Upper lobe of left lung (tissue), 6 donors: ENCODE data around the gene C6orf62. TPM values are rescaled to one million over a fixed set of nuclear protein-coding genes. Genes with fewer than 3 reads are reported as not detected.
"Not testable (repeated sequence)": the region's sequence is repeated elsewhere in the genome, so short reads cannot be mapped to it uniquely, and the experiment has no call there.

ENCODE experiments used
- ATAC-seq, 2 donors: fragments of 200-7000 bp; cut with Tn5 transposase; one replicate each; pipeline ENCODE4 v1.9.1; 2022; ENCODE audit warnings: mild to moderate bottlenecking in 2 of 2, moderate library complexity in 2 of 2; ENCODE audit not compliant: low FRiP score in 2 of 2
- DNase-seq, 2 donors: peaks; one replicate each; pipeline ENCODE4 v3.0.0-alpha.2; 2019 to 2020
- H3K27ac ChIP-seq, 4 donors: fragments of 200-600 bp; sonication (generic); one replicate each; pipeline ENCODE4 v1.5.1; 2016 to 2019
- H3K27me3 ChIP-seq, 4 donors: fragments of 200-600 bp; sonication (generic); one replicate each; pipeline ENCODE4 v1.5.1; 2017 to 2019
- H3K36me3 ChIP-seq, 4 donors: fragments of 200-600 bp; sonication (generic); one replicate each; pipeline ENCODE4 v1.5.1; 2016 to 2019
- H3K4me1 ChIP-seq, 4 donors: fragments of 200-600 bp; sonication (generic); one replicate each; pipeline ENCODE4 v1.5.1; 2018 to 2019
- H3K4me3 ChIP-seq, 4 donors: fragments of 200-600 bp; sonication (generic); one replicate each; pipeline ENCODE4 v1.5.1; 2017 to 2019; ENCODE audit warnings: mild to moderate bottlenecking in 2 of 4, moderate library complexity in 1 of 4
- H3K9me3 ChIP-seq, 4 donors: fragments of 200-600 bp; sonication (generic); one replicate each; pipeline ENCODE4 v1.5.1; 2018 to 2019
- CTCF ChIP-seq, 6 experiments: fragments of 450-650 bp in 4 of 6; fragments of 200-600 bp in 2 of 6; sonication (generic) in 2 of 6; IDR thresholded peaks; one replicate each; pipeline ENCODE4 v1.5.1; 2016 to 2019; ENCODE audit warnings: antibody characterized with exemption in 6 of 6
- EP300 ChIP-seq, 4 donors: sonication (generic); formaldehyde crosslinking; IDR thresholded peaks; one replicate each; pipeline ENCODE4 v1.5.1; 2017; ENCODE audit warnings: antibody characterized with exemption in 4 of 4, control low read depth in 2 of 4
- POLR2A ChIP-seq, 4 donors: fragments of 450-650 bp; IDR thresholded peaks; one replicate each; pipeline ENCODE4 v1.5.1; 2016 to 2017; ENCODE audit warnings: antibody characterized with exemption in 4 of 4, mild to moderate bottlenecking in 2 of 4
- POLR2AphosphoS5 ChIP-seq, 2 donors: sonication (generic); formaldehyde crosslinking; IDR thresholded peaks; one replicate each; pipeline ENCODE4 v1.5.1; 2017; ENCODE audit warnings: antibody characterized with exemption in 2 of 2
- WGBS, 2 donors: methylation state at CpG; one replicate each; pipeline ENCODE4 v1.1.5; 2017 to 2018; 5-methylcytosine and 5-hydroxymethylcytosine counted together
- total RNA-seq, 6 donors: library from RNA; depleted of rRNA in 4 of 6; stranded (reverse); fragments of >200 nt in 4 of 6; gene quantifications; one replicate each; pipeline versions ENCODE4 v1.1.0 to v1.2.1, GENCODE V29; 2016 to 2021
- donor health status: DM: no; HTN: no; CAD: no; lungs with moderate emphysema.
- donor health status: DM: no; HTN: yes; CAD: no; lungs with severe emphysema.

C6orf62 gene
- total RNA-seq, 6 donors from 2014 or later: 41.9 to 131 (median 95.3) TPM

DNA sequence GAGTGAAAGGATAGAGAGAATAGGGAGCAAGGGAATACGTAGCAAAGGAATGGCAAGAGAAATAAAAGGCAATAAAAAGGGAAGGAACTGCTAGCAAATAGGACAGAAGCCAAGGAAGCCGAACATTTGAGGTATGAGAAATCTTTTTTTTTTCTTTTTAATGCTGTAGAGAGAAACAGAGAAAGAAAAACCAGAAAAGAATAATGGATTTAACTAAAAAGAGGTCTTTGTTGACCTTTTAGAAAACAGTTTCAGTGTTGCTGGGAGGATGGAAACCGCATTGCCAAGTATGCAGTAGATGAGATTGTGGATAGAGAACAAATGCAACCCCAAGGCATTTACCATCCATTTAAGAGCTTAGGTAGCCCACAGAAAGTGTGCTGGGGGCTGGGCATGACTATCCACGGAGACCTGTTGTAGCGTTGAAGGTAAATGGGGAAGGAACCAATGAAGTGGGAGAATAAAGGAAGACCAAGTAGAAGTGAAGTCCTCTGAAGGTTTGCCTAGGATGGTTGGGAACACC, 23.3 kb upstream of the C6orf62 start:
- DNase-seq (no peak), ATAC-seq (no peak)
- peaks cover 0 to 6% (median 4%) of the 10 kb centered on the region in 4 donors for H3K4me1 ChIP-seq
- peak overlapping the region in 3 of 4 donors; percentile 32 to 71 (median 34) for H3K27ac ChIP-seq
- TF ChIP-seq EP300 (IDR thresholded peaks at IDR 0.05) (no peak), CTCF (IDR thresholded peaks at IDR 0.05) (no peak), POLR2A (IDR thresholded peaks at IDR 0.05) (no peak), POLR2AphosphoS5 (IDR thresholded peaks at IDR 0.05) (no peak)
- H3K36me3 ChIP-seq: no peaks in the 10 kb centered on the region
- 78 to 81% methylated on average over 5 of the region's 5 CpGs for WGBS, 2 donors
- no peaks in the 10 kb centered on the region for H3K27me3 ChIP-seq
- no peaks in the 10 kb centered on the region for H3K9me3 ChIP-seq
- no peak overlapping the region for H3K4me3 ChIP-seq

GRCh38 chr6:24740861-24741260, 21.9 kb upstream of the C6orf62 start:
- ATAC-seq (no peak), DNase-seq (no peak)
- Histone ChIP-seq H3K27ac (no peak overlapping the region), H3K36me3 (no peaks in the 10 kb centered on the region), H3K4me1 (peaks cover 0 to 6% (median 4%) of the 10 kb centered on the region in 4 donors), H3K4me3 (no peak overlapping the region), H3K27me3 (no peaks in the 10 kb centered on the region), H3K9me3 (no peaks in the 10 kb centered on the region)
- TF ChIP-seq EP300 (IDR thresholded peaks at IDR 0.05) (no peak), POLR2AphosphoS5 (IDR thresholded peaks at IDR 0.05) (no peak), CTCF (IDR thresholded peaks at IDR 0.05) (no peak), POLR2A (IDR thresholded peaks at IDR 0.05) (no peak)

DNA sequence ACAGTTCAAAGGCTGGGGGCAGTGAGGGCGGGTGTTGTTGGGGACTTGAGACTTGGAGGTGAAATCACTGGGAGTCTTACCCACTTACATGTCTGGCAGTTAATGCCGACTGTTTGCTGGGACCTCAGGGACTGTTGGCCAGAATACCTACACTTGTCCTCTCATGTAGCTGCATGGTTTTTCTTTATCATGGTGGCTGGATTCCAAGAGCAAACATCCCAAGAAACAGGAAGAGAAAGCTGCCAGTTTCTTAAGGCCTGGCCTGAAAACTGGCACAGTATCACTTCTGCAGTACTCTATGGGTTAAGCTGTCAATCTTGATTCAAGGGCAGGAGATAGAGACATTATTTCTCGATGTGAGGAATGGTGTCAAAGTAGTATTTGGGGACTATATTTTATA, 19.8 kb upstream of the C6orf62 start:
- H3K27me3 ChIP-seq: no peaks in the 10 kb centered on the region
- DNase-seq (no peak), ATAC-seq (no peak)
- H3K36me3 ChIP-seq: no peaks in the 10 kb centered on the region
- TF ChIP-seq CTCF (IDR thresholded peaks at IDR 0.05): no peak
- no peak for TF ChIP-seq POLR2AphosphoS5 (IDR thresholded peaks at IDR 0.05)
- no peak for TF ChIP-seq EP300 (IDR thresholded peaks at IDR 0.05)
- TF ChIP-seq POLR2A (IDR thresholded peaks at IDR 0.05): no peak
- H3K4me3 ChIP-seq: no peak overlapping the region
- no peaks in the 10 kb centered on the region for H3K9me3 ChIP-seq
- 53 to 57% methylated on average over 3 of the region's 3 CpGs for WGBS, 2 donors
- H3K27ac ChIP-seq: no peak overlapping the region
- peaks cover 0 to 6% (median 4%) of the 10 kb centered on the region in 4 donors for H3K4me1 ChIP-seq

DNA sequence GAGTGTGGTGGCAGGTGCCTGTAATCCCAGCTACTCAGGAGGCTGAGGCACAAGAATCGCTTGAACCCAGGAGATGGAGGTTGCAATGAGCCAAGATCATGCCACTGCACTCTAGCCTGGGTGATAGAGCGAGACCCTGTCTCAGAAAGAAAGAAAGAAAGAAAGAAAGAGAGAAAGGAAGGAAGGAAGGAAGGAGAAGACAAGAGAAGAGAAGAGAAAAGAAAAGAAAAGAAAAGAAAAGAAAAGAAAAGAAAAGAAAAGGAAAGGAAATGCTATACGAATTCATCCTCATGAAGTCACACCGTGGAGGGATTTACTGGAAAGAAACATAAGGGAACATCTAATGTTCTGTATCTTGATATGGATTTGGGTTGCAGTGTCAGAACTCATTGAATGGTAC, 15.8 kb upstream of the C6orf62 start:
- not testable (repeated sequence) for H3K4me1 ChIP-seq, H3K36me3 ChIP-seq, H3K4me3 ChIP-seq, DNase-seq, ATAC-seq, H3K27ac ChIP-seq, H3K27me3 ChIP-seq
- H3K9me3 ChIP-seq: peaks cover 0 to 13% (median 10%) of the 10 kb centered on the region in 4 donors
- WGBS, 2 donors: 91 to 93% methylated on average over 4 of the region's 4 CpGs

DNA sequence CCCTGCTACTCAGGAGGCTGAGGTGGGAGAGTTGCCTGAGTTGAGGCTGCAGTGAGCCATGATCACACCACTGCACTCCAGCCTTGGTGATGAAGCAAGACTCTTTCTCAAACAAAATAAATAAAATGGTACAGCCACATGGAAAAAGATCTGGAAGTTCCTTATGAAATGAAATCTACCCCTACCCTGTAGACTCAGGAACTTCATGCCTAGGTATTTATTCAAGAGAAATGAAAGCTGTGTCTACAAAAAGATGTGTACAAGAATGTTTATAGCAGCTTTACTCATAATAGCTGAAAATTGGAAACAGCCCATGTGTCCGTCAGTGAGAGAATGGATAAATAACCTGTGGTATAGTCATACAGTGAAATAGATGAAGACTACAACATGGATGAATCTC, 15.2 kb upstream of the C6orf62 start:
- no peak for DNase-seq
- no peak for ATAC-seq
- no peaks in the 10 kb centered on the region for H3K36me3 ChIP-seq
- TF ChIP-seq POLR2AphosphoS5 (IDR thresholded peaks at IDR 0.05) (no peak), CTCF (IDR thresholded peaks at IDR 0.05) (no peak), POLR2A (IDR thresholded peaks at IDR 0.05) (no peak), EP300 (IDR thresholded peaks at IDR 0.05) (no peak)
- no peak overlapping the region for H3K4me3 ChIP-seq
- peaks cover 0 to 6% (median 2%) of the 10 kb centered on the region in 4 donors for H3K4me1 ChIP-seq
- WGBS, 2 donors: 89 to 95% methylated on average over 1 of the region's 1 CpG
- H3K27ac ChIP-seq: no peak overlapping the region
- H3K9me3 ChIP-seq: peaks cover 0 to 13% (median 10%) of the 10 kb centered on the region in 4 donors
- no peaks in the 10 kb centered on the region for H3K27me3 ChIP-seq

DNA sequence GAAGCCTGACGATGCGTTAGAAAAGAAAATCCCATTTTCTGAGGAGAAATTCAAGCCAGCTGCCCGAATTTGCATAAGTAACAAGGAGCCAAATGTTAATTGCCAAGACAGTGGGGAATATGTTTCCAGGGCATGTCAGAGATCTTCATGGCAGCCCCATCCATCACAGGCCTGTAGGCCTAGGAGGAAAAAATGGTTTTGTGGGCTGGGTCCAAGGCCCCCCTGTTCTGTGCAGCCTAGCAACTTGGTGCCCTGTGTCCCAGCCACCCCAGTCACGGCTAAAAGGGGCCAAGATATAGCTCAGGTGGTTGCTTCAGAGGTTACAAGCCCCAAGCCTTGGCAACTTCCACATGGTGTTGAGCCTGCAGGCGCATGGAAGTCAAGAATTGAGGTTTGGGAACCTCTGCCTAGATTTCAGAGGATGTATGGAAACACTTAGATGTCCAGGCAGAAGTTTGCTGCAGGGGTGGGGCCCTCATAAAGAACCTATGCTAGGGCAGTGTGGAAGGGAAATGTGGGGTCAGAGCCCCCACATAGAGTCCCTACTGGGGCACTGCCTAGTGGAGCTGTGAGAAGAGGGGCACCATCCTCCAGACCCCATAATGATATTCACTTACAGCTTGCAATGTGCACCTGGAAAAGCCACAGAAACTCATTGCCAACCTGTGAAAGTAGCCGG, 12.6 kb upstream of the C6orf62 start:
- not testable (repeated sequence) for ATAC-seq, H3K4me1 ChIP-seq, DNase-seq, H3K27ac ChIP-seq, H3K4me3 ChIP-seq, H3K27me3 ChIP-seq, H3K36me3 ChIP-seq
- 94 to 95% methylated on average over 6 of the region's 6 CpGs for WGBS, 2 donors
- peaks cover 0 to 13% (median 10%) of the 10 kb centered on the region in 4 donors for H3K9me3 ChIP-seq

GRCh38 chr6:24730653-24731052, 11.7 kb upstream of the C6orf62 start:
- not testable (repeated sequence) for H3K36me3 ChIP-seq, ATAC-seq, H3K4me3 ChIP-seq, H3K4me1 ChIP-seq, H3K27me3 ChIP-seq, H3K27ac ChIP-seq, DNase-seq
- peaks cover 0 to 13% (median 10%) of the 10 kb centered on the region in 4 donors for H3K9me3 ChIP-seq
- 92 to 95% methylated on average over 3 of the region's 3 CpGs for WGBS, 2 donors
